Measurements from ENCODE around the gene GBF1.

DNA sequence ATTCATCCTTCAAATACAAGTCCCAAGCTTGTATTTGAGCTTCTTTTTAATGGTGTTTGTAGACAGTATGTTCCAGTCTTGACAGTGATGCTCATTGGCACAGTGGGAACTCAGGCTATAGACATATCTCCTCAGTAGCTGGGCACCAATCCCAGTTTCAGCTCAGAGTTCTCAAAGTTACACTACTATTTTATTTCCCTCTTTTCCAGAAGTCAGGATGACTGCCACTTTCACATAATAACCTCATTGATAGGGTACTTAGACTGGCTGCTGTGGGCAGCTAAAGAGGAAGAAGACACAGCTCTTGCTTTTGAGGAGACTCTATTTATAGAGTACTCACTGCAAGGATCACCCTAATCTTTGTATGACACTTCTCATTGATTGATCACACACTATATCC is 2.4 kb downstream of the GBF1 start:
- TF ChIP-seq, protein P1, sequence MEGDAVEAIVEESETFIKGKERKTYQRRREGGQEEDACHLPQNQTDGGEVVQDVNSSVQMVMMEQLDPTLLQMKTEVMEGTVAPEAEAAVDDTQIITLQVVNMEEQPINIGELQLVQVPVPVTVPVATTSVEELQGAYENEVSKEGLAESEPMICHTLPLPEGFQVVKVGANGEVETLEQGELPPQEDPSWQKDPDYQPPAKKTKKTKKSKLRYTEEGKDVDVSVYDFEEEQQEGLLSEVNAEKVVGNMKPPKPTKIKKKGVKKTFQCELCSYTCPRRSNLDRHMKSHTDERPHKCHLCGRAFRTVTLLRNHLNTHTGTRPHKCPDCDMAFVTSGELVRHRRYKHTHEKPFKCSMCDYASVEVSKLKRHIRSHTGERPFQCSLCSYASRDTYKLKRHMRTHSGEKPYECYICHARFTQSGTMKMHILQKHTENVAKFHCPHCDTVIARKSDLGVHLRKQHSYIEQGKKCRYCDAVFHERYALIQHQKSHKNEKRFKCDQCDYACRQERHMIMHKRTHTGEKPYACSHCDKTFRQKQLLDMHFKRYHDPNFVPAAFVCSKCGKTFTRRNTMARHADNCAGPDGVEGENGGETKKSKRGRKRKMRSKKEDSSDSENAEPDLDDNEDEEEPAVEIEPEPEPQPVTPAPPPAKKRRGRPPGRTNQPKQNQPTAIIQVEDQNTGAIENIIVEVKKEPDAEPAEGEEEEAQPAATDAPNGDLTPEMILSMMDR (IDR thresholded peaks at IDR 0.05) = no peak
- no peak for TF ChIP-seq POLR2A (IDR thresholded peaks at IDR 0.05)

Data from Peyer's patch (tissue), 4 donors.